PC-3 (cell line): ENCODE measurements around the gene MSI2.

Source experiments
- CTCF ChIP-seq: fragments of 300-600 bp; sonication (generic); conservative IDR thresholded peaks from 2 replicates; pipeline ENCODE4 v1.5.1; 2017; ENCODE audit warnings: antibody characterized with exemption, low read depth, mild to moderate bottlenecking, low read length
- EZH2 ChIP-seq: fragments of 300-600 bp; sonication (generic); IDR thresholded peaks from one replicate; pipeline ENCODE4 v1.6.1; 2017; ENCODE audit warnings: antibody characterized with exemption, mild to moderate bottlenecking, low read length; ENCODE audit not compliant: unreplicated experiment
- EZH2phosphoT487 ChIP-seq: fragments of 300-600 bp; sonication (generic); IDR thresholded peaks from 2 replicates; pipeline ENCODE4 v1.6.1; 2018; ENCODE audit warnings: mild to moderate bottlenecking, antibody characterized with exemption, low read length, borderline replicate concordance

- TF ChIP-seq CTCF (no peak), EZH2 (no peak), EZH2phosphoT487 (no peak)
Observed at GRCh38 chr17:57530026-57530425, 273.7 kb downstream of the MSI2 start.
